NCI-H1436 (cell line): ENCODE results near the gene IMPDH1.

Experiments
- DNase-seq: peaks from one replicate; lab custom pipeline; 2025; lab: John Stamatoyannopoulos, UW

IMPDH1 gene

DNA sequence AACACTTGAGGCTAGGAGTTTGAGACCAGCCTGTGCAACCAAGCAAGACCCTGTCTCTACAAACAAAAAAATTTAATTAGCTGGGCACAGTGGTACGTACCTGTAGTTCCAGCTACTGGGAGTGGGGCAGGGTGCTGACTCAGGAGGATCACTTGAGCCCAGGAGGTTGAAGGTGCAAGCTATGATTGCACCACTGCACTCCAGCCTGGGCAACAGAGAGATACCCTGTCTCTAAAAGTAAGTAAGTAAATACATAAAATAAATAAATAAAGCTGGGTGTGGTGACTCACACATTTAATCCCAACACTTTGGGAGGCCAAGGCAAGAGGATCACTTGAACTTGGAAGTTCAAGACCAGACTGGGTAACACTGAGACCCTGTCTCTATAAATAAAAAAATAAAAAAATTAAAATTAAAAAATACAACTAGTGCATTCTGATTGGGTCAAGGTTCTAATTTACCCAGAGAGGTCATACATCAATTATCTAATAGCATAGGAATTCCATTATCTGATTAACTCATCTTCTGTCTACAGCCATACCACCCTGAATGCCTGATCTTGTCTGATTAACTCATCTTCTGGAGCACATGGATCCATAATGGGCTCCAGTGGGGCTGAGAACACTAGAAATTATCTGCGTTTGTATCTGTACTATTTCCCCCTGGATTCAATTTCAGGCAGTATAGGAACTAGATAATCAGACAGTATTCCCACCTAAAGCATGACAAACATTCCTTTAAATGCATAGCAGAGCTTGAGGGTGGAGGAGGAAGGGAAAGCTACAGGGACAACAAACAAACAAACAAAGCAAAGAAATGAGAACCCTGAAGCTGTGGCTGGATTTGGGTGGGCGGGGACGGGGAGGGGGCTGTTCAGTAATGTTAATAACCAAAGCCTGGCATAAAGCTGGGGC, 24.9 kb upstream of the IMPDH1 start:
- no peak for DNase-seq

GRCh38 chr7:128431754-128432153, 22.0 kb upstream of the IMPDH1 start:
- DNase-seq = no peak

GRCh38 chr7:128431221-128431620, 21.4 kb upstream of the IMPDH1 start:
- no peak for DNase-seq

- no peak for DNase-seq
Observed at GRCh38 chr7:128430207-128430606, 20.4 kb upstream of the IMPDH1 start.

DNA sequence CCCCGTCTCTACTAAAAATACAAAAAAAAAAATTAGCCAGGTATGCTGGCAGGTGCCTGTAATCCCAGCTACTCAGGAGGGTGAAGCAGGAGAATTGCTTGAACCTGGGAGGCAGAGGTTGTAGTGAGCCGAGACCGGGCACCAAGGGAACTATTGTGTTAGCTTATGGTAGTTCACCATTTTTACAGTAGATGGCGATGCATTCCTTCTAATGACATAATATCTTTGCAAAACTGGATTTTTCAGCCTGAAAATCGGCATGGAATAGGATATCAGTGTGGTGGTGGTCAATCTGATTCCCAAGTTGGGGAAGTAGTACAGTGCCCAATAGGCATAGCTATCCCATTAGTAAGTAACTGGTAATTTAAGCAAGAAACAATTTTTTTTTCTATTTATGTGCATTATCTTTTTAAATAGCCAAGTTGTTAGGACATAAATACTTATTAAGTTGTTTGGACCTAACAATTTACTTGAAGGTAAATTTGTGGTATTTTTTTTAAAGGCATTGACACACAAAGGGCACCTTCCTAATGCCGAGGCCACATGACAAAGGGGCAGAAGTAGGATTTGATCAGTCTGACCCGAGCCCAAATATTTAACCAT, 17.6 kb upstream of the IMPDH1 start:
- DNase-seq = peak; percentile 49

GRCh38 chr7:128425850-128426249, 16.1 kb upstream of the IMPDH1 start:
- DNase-seq = peak; percentile 36

DNA sequence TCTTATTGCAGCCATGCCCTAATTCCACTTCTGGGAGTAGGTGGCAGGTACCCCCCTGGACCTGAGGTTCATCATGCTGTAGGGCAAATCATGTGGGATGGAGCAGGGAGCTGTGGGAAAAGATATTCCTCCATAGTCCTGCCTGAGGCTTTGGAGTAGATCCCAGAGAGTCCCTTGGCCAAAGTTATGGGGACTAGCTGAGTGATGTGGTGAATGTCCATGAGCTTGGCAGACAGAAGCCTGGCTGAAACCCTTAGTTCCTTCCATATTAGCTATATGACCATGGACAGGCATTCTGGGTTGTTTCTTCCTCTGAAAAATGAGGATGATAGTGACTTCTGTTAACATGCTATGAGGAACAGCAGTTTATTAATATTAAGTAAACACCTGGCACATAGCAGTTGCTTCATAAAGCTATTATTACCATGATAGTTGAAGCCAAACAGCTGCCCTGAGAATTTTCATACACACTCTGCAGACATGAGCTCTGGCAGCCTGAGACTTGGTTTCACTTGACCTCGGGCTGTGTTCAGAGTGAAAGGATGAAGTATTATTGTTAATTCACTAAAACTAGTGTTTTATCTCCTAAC, 15.0 kb upstream of the IMPDH1 start:
- DNase-seq = no peak

- DNase-seq = no peak
Observed at GRCh38 chr7:128422842-128423241, 13.1 kb upstream of the IMPDH1 start.

DNA sequence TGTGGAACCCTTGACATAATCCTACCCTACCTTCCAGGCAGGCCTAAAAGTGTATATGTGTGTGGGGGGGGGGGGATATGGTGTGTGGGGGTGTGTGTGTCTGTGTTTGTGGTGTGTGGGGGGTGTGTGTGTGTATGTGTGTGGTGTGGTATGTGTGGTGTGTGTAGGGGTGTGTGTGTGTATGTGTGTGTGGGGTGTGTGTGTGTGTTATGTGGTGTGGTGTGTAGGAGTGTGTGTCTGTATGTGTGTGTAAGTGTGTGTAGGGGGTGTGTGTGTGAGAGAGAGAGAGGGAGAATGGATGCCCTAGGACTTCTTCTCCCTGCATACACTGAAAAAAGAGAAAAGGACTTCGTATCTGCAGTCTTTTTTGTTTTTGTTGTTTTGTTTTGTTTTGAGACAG, 12.3 kb upstream of the IMPDH1 start:
- DNase-seq = no peak

DNA sequence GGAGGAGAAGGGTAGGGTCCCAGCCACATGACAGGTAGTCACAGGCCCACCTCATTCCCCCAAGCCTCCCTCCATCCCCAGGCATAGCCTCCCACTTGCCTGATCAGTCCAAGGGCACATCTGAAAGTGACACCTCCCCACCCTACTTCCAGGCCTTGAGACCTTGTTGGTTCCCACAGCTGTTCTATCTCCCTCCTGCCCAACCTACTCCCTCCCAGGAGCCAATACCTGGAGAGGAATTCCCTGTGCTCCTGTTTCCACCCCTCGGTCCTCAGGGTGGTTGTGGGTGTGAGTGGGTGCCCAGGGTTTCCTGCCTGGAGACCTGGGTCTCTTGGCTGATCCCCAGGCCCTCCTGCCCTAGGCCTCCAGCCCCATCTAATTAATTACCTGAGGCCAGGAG, 11.6 kb upstream of the IMPDH1 start:
- DNase-seq = no peak

DNA sequence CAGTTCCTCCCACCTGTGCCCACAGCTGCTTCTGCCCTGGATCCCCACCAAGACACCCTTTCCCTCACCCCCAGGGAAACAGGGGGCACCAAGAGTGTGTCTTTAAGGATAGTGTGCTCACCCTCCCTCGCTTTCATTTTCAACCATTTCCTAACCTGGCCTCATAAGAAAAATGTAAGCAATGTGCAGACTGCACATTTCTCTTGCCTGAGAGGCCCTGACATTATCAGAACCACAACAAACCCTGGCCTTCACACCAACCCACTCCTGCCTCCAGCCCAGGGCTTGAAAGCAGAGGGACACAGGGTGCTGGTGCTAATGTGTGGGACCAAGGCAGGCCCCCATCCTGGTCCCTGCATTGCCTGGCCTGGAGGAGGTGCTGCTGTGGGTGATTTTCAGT, 11.0 kb upstream of the IMPDH1 start:
- DNase-seq = no peak

DNA sequence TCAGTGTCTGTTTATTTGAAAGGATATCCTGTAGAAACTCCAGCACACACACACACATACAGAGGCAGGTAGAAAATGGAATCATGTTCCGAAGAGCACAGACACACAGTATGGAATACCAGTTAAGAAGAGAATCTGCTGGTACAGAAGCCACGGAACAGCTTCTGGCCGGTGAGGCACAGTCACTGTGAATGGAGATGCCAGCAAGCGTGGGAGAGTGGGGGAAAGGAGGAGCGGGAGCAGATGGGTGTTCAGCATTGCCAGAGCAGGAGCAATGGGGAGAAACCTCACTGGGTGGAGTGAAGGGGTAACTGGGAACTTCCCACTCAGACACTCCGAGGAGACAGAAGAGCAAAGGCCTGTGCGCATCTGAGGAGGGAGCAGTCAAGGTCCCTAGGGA, 9.5 kb upstream of the IMPDH1 start:
- DNase-seq = no peak

DNA sequence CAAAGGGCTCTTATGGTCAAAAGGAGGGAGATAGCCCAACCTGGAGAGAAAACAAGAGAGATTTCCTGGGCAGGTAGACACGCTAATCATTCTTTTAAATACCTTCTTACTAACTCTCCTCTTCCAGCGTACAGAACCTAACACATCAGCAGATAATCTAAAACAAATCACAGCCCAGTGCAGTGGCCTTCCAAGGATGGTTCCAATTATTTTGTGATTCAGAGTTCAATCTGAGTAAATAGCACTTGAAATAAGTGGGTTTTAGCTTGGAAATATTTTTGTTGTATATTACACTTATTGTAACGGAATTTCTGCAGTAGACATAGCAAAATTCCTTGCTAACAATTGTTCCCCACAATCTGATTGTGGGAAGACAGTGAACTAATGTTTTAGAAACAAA, 7.3 kb upstream of the IMPDH1 start:
- no peak for DNase-seq

- no peak for DNase-seq
Observed at GRCh38 chr7:128415217-128415785, 5.5 kb upstream of the IMPDH1 start.

DNA sequence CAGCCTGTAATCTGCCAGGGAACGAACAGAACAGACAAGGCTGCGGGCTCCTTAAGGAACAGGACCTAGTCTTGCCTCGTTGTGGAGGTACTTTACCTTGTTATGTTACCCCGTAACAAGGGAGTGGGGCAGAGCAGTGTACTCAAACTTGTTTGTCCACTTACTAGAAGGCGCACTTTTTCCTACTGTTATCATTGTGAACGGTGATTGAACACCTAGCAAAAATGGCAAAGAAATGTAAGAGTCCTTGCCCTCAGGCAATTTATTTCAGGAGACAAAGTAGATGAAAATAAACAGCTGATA, 620 bp upstream of the IMPDH1 start:
- no peak for DNase-seq

DNA sequence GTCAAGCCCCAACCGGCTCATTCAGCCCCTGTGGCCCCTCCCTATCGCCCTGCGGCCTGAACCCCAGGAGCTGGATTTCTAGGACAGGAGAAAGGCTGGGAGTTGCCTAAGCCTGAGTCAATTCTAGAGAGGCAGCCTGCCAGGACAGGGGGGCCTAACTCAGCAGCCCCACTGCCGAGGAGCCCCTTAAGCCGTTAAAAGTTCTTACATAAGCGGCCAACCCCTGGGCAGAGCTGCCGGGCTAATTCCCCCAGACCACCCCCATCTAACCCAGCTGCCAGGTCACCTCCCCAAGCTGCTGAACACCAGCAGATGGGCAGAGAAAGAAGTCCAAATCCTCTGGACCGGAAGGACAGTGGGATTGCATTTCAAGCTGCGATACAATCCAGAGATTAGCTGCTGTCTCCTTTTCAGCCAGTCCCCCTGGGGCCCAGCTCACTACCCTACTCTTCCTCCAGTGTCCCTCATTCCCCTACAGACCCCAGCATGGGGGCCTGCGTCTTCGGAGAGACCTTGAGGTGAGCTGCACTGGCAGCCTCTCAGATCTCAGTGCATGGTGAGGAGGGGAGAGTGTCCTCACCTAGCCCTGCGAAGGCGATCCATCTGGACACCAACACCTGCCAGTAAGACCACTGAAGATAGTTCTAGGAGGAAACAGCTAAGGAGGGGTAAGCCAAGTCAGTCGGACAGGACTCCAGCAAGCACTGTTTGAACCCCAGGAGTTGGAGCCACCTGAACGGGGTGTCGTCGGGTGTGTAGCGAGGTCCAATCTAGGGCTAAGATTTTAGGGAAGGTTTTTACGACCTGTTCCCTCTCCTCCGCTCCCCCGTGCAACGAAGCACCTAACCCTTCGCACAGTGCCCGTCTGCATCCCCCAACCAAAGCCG, 830 bp downstream of the IMPDH1 start:
- DNase-seq = no peak

GRCh38 chr7:128407751-128408708, 1.8 kb downstream of the IMPDH1 start:
- DNase-seq = no peak

- no peak for DNase-seq
Observed at GRCh38 chr7:128407233-128407589, 2.6 kb downstream of the IMPDH1 start.

GRCh38 chr7:128406314-128407232, 3.2 kb downstream of the IMPDH1 start:
- DNase-seq = no peak
